HG03095 (cell line): ENCODE data around the gene FAM43A.
A peak's percentile ranks its signal among the peaks of the same experiment; 100 is the strongest.

Experiments used
- ATAC-seq: cut with Tn5 transposase; IDR thresholded peaks from one replicate; pipeline ENCODE4 v1.9.1; 2021; ENCODE audit warnings: moderate library complexity; ENCODE audit not compliant: unreplicated experiment

The FAM43A gene

GRCh38 chr3:194707147-194707540 lies 21.5 kb downstream of the FAM43A start:
- no peak for ATAC-seq

DNA sequence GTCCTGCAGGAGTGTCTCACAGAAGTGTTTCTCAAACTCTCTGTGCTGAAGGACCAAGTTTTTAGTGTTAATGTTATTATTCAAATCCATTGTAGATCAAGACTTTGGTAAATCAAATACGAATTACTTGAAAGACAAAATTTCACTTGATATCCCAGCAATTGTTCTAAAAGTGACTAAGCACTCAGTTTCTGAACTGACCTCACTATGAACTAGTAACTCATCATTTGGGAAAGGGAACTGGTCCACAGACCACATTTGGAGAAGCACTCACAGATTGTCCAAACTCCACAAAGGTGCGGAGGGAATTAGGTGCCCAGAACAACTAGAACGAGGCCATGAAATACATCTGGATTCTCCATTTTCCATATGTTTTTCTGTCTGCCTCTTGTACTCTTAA lies 25.6 kb downstream of the FAM43A start:
- no peak for ATAC-seq

- no peak for ATAC-seq
These were observed 26.2 kb downstream of the FAM43A start for GRCh38 chr3:194711913-194712312.

- ATAC-seq = no peak
These were observed 27.8 kb downstream of the FAM43A start for GRCh38 chr3:194713299-194714136.

DNA sequence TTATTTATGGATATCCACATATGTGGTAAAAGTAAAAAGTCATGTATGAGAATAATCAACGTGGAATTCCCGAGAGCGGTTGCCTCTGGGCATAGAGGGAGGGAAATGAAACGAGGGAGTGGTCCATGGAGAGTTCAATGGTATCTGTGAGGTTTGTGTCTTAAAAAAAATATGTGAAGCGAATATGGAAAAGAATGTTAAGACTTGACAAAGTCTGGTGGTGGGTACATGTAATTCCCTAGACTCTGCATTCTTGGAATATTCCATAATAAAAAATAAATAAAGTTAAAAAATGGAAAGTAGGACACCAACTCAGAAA lies 28.4 kb downstream of the FAM43A start:
- no peak for ATAC-seq

DNA sequence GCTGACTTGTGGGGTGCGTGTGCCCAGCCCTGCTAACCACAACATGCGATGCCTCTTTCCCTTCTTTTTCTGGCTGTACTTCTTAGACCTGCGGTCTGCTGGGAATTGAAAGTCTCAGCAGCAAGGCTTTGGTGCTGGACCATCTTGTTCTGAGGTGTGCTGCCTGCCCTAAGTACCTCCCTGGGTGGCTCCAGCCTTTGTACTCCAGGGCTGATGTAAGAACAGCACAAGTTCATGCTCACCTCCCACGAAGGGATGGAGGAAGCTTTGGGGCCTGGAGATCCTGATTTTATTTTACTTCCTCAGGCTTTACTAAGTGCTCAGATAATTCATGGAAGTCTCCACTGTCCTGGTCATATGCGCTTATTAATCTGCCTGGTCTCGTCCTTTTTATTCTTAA lies 28.9 kb downstream of the FAM43A start:
- ATAC-seq = no peak

- ATAC-seq = no peak
These were observed 29.5 kb downstream of the FAM43A start for GRCh38 chr3:194715022-194715800.

- no peak for ATAC-seq
These were observed 32.4 kb downstream of the FAM43A start for GRCh38 chr3:194718079-194718478.

DNA sequence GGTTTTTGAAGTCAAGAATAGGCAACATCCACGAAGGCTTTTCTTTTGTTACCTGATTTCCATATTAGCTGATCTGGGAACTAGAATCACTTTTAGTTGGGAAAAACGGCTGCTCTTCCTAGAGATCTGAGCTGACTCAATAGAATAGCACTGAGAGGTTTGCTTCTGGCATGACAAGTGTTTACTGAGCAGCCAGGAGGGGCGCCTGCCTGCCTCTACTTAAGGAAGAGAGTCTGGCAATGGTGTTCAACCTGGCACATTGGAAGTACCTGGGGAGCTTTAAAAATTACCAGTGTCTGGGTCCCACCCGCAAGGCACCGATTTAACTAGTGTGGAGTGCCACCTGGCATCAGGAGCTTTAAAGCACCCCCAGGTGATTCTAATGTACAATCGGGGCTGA lies 34.4 kb downstream of the FAM43A start:
- no peak for ATAC-seq

- no peak for ATAC-seq
These were observed 38.3 kb downstream of the FAM43A start for GRCh38 chr3:194723846-194724618.

GRCh38 chr3:194725346-194725745 lies 39.7 kb downstream of the FAM43A start:
- no peak for ATAC-seq

DNA sequence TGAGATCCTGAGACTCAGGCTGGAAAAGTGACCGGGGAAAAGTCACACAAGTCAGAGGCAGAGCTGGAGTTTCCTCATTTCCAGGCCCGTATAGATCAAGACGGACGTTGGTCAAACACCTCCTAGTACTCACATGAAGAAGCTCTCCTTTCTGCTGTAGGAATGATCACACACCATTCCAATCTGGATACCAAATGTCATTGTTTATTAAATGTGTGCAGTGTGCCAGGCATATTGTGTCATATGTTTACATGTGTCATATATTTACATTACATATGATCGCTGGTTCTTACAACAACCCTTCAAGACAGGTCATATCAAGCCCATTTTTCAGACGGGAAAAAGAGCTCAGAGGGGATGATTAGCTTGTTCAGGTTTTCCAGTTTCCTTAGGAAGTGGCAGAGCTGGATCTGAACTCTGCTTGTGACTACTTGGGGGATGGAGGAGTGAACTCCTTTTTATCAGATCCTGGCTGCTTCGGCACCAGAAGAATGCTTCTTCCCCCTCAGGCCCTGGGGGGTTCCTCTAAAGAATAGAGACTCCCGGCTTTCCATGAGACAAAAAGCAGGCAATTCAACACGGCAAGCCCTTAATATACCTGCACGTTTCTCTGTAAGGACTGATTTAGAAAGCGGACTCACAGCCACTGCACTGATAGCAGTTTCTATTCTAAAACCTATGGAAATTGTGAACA lies 41.9 kb downstream of the FAM43A start:
- no peak for ATAC-seq

DNA sequence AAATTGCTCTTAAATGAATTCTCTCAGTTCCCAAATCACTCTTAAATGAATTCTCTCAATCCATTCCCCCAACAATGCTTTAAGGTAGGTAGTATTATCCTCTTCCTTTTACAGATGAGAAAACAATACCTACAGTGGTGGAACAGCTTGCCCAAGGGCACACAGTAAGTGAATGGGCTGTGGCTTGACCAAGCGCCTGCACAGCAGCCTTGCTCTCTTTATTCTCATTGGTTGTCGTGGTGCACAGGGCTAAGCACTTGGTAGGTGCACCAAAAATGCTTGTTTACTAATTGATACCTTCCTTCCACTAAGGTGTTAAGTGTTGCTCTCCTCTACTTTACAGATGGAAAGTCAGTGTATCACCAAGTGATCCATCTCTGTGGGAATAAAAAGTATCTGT lies 43.3 kb downstream of the FAM43A start:
- ATAC-seq = no peak

DNA sequence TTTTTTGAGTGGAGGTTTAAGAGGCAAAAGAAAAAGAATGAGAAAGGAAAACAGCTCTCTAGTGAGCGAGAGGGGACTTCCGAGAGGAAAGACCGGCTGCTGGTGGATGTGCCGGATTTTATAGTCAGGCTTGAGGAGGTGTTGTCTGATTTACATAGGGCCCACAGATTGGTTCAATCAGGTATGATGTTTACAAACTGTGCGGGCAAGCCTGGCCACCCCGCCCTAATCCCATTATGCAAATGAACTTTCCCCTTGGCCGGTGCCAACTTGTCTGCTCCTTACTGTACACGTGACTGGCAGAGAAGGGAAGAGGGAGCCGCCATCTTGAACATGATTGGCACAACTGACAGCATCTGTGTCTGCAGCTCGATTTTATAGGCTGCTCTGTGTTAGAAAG lies 44.7 kb downstream of the FAM43A start:
- ATAC-seq = no peak

DNA sequence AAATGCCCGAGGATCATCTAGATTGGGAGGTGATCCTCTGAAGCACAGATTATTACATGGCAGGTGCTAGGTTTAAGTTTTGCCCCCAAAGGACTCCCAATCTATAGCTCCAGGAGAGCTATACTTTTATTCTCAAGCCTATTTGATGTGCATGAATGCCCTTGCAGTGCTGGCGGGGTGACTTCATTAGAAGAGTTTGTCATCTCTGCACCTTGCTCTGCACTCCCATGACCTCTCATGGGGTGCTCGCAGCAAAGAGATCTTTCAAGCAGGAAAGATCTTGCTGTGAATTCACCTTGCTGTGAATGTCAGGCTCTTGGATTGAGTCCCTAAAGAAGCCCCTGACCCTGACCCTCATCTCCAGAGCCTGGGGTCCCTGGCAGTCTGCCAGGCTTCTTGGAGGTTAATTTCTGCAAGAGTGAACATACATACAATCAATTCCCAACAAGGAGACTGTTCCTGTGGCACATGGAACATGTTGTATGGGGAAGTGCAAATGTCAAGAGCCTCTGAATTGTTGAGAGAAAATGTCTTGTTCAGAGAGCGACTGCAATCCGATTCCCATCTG lies 45.9 kb downstream of the FAM43A start:
- no peak for ATAC-seq

DNA sequence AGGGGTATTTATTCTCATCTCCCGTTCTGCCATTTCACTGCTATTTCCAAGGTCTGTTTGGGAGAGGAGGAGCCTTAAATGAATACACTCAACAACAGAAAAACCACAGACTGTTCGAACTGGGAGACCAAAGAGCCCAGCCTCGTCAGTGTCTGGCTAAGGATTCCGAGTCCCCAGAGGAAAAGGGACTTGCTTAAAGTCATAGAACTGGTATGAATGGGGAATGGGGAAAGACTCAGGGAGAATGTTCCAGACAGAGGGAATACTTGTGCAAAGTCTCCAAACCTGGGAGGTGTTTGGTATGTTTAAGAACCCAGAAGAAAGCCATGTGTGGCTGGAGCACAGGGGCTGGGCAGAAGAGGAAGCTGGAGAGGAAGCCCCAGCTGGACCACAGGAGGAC lies 46.9 kb downstream of the FAM43A start:
- no peak for ATAC-seq

DNA sequence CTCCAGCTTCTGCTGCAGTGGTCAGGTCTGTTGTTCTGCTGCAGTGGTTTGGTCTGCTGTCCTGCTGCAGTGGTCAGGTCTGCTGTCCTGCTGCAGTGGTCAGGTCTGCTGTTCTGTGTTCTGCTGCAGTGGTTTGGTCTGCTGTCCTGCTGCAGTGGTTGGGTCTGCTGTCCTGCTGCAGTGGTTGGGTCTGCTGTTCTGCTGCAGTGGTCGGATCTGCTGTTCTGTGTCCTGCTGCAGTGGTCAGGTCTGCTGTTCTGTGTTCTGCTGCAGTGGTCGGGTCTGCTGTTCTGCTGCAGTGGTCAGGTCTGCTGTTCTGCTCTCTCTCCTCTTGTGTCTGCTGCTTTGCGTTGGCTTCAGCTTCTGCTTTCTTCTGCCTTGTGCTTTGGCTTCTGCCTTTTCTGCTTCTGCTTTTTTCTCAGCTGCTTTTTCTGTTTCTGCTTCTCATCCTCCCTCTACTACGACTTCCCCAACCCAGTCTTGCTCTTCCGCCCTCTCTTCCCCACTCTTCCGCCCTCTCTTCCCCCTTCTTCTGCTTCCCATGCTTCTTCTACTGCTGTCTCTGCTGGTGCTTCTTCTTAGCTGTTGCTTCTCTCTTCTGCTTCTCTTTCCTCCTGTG lies 50.7 kb downstream of the FAM43A start:
- ATAC-seq = no peak

DNA sequence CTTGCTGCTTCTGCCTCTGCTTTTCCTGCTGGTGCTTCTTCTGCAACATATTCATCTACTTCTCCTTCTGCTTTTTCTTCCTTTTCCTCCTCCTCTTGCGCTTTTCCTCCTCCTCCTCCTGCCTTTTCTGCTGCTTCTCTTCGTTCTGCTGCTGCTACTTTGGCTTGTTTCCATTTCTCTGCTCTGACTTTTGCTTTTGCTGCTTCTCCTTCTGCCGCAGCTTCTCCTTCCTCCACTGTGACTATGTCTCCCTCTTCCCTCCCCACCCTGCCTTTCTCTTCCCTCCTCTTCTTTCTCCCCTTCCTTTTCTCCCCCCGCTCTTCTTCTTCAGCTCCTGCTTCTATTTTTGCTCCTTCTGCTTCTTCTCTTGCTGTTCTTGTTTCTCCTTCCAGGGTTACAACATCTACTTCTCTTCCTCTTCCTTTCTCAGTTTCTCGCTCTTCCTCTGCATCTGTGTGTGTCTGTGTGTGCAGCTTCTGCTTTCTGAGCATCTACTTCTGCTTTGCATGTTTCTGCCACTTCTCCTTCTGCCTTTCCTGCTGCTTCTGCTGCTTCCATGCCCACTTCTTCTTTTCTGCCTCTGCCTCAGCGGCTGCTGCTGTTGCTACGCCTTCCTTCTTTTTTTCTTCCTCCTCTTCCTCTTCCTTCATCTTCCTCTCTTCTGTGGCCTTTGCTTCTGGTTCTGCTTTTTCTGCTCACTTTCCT lies 51.4 kb downstream of the FAM43A start:
- peak; percentile 59 for ATAC-seq
